ENCODE results near the gene FGF23.

The FGF23 gene

DNA sequence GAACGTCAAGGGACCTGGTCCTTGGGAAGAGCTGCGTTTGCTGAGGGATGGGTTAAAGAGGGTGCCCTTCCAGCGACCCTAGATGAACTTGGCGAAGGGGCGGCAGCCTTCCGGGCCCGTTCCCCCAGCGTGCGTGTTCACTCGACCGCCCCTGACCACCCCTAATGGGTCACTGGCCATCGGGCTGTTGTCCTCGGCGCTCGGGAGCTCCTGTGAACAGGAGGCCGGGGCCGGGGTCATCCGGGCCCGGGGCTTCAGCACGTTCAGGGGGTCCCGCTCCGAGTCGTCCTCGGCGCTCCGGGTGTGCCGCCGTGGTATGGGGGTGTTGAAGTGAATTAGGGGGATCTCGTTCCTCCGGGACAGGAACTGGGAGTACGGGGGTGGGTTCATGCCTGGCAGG lies 9.2 kb downstream of the FGF23 start:
- H4K8ac ChIP-seq (ENCODE audit: low read length): no peak overlapping the region
- 94% methylated on average over 28 of the region's 31 CpGs for WGBS
- no peak overlapping the region for H2AK5ac ChIP-seq (ENCODE audit: low read length, severe bottlenecking)
- H3K23ac ChIP-seq (ENCODE audit: low read length in 2 of 2): no peak overlapping the region
- H2BK5ac ChIP-seq (ENCODE audit: low read depth, low read length, poor library complexity, severe bottlenecking): no peak overlapping the region
- H2BK15ac ChIP-seq (ENCODE audit: low read depth, poor library complexity, severe bottlenecking): no peak overlapping the region
- H3K4ac ChIP-seq (ENCODE audit: low read depth in 1 of 2, low read length in 2 of 2): no peak overlapping the region
- no peaks in the 10 kb centered on the region for H3K36me3 ChIP-seq (ENCODE audit: control insufficient read depth in 1 of 2, insufficient read depth in 2 of 2, low read depth in 1 of 2, low read length in 2 of 2)
- no peak for DNase-seq
- no peak overlapping the region for H3K14ac ChIP-seq (ENCODE audit: low read length in 2 of 2)
- H4K91ac ChIP-seq (ENCODE audit: low read length): no peak overlapping the region
- H3K79me1 ChIP-seq (replicated peaks; ENCODE audit: low read length, poor library complexity, severe bottlenecking): no peaks in the 10 kb centered on the region
- peaks cover 3 to 4% of the 10 kb centered on the region in 2 experiments for H3K27me3 ChIP-seq (ENCODE audit: control insufficient read depth in 1 of 2, insufficient read depth in 1 of 2, low read length in 2 of 2)
- no peak overlapping the region for H3K4me3 ChIP-seq (ENCODE audit: insufficient read depth in 1 of 2, low read depth in 1 of 2, low read length in 2 of 2)
- no peak overlapping the region for H3K4me2 ChIP-seq (ENCODE audit: low read length, poor library complexity, severe bottlenecking)
- H2AFZ ChIP-seq (ENCODE audit: low read depth, low read length): no peak overlapping the region
- no peak overlapping the region for H2BK120ac ChIP-seq (ENCODE audit: low read depth, low read length)
- H3K4me1 ChIP-seq (ENCODE audit: control insufficient read depth, insufficient read depth, low read depth, low read length): no peaks in the 10 kb centered on the region
- no peak overlapping the region for H3K27ac ChIP-seq (ENCODE audit: low read length, poor library complexity, severe bottlenecking)
- no peaks in the 10 kb centered on the region for H3K9me3 ChIP-seq (ENCODE audit: control insufficient read depth, low read length)
- H3K9ac ChIP-seq (ENCODE audit: low read length): no peak overlapping the region
- no peak overlapping the region for H3K18ac ChIP-seq (ENCODE audit: low read depth in 1 of 2, low read length in 2 of 2)
- no peak overlapping the region for H2BK12ac ChIP-seq (ENCODE audit: low read length in 2 of 2)

DNA sequence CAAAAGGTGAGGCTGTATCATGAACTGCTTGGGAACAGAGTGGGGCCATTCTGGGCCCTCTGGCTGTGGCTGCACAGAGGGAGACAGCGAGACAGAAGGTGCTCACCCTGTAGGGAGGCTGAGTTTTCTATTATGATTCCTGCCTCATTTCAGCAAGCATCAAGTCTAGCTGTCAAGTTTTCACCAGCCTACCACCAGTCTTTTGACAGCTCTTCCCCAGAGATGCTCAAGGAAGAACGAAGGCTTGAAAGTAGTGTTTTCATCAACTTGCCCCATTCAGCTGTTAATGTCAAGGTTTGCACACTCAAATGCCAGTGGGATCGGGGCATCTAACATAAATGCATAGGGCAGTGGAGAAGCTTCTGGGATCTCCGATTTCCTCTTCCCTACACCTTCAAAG lies 10.0 kb downstream of the FGF23 start:
- no peak overlapping the region for H3K4me3 ChIP-seq (ENCODE audit: insufficient read depth in 1 of 2, low read depth in 1 of 2, low read length in 2 of 2)
- peaks cover 3 to 4% of the 10 kb centered on the region in 2 experiments for H3K27me3 ChIP-seq (ENCODE audit: control insufficient read depth in 1 of 2, insufficient read depth in 1 of 2, low read length in 2 of 2)
- no peak overlapping the region for H4K91ac ChIP-seq (ENCODE audit: low read length)
- no peak overlapping the region for H3K4me2 ChIP-seq (ENCODE audit: low read length, poor library complexity, severe bottlenecking)
- no peak overlapping the region for H2AFZ ChIP-seq (ENCODE audit: low read depth, low read length)
- H3K23ac ChIP-seq (ENCODE audit: low read length in 2 of 2): no peak overlapping the region
- no peak overlapping the region for H3K18ac ChIP-seq (ENCODE audit: low read depth in 1 of 2, low read length in 2 of 2)
- H2BK5ac ChIP-seq (ENCODE audit: low read depth, low read length, poor library complexity, severe bottlenecking): no peak overlapping the region
- WGBS: 83% methylated on average over 4 of the region's 4 CpGs
- H3K4me1 ChIP-seq (ENCODE audit: control insufficient read depth, insufficient read depth, low read depth, low read length): no peaks in the 10 kb centered on the region
- no peak overlapping the region for H3K14ac ChIP-seq (ENCODE audit: low read length in 2 of 2)
- no peak overlapping the region for H2BK12ac ChIP-seq (ENCODE audit: low read length in 2 of 2)
- H2BK15ac ChIP-seq (ENCODE audit: low read depth, poor library complexity, severe bottlenecking): no peak overlapping the region
- H2AK5ac ChIP-seq (ENCODE audit: low read length, severe bottlenecking): no peak overlapping the region
- no peak overlapping the region for H4K8ac ChIP-seq (ENCODE audit: low read length)
- no peak overlapping the region for H3K9ac ChIP-seq (ENCODE audit: low read length)
- DNase-seq: no peak
- no peak overlapping the region for H2BK120ac ChIP-seq (ENCODE audit: low read depth, low read length)
- H3K36me3 ChIP-seq (ENCODE audit: control insufficient read depth in 1 of 2, insufficient read depth in 2 of 2, low read depth in 1 of 2, low read length in 2 of 2): no peaks in the 10 kb centered on the region
- no peak overlapping the region for H3K27ac ChIP-seq (ENCODE audit: low read length, poor library complexity, severe bottlenecking)
- H3K79me1 ChIP-seq (replicated peaks; ENCODE audit: low read length, poor library complexity, severe bottlenecking): no peaks in the 10 kb centered on the region
- H3K4ac ChIP-seq (ENCODE audit: low read depth in 1 of 2, low read length in 2 of 2): no peak overlapping the region
- no peaks in the 10 kb centered on the region for H3K9me3 ChIP-seq (ENCODE audit: control insufficient read depth, low read length)

DNA sequence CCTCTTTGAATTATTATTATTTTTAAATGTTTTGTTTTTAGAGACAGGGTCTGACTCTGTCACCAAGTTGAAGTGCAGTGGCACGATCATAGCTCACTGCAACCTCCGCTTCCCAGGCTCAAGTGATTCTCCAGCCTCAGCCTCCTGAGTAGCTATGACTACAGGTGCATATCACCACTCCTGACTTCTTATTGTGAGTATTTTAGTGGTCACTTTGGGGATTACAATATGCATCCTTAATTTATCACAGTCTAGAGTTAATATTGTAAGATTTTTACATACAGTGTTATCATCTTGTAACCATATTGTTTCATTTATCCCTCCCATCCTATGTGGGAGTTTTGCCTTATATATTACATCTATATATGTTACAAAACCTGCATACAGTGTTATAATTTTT lies 13.4 kb downstream of the FGF23 start:
- Histone ChIP-seq H3K9me3 (ENCODE audit: control insufficient read depth, low read length) (no peaks in the 10 kb centered on the region), H3K27me3 (ENCODE audit: control insufficient read depth in 1 of 2, insufficient read depth in 1 of 2, low read length in 2 of 2) (peaks cover 0 to 3% of the 10 kb centered on the region in 2 experiments), H3K14ac (ENCODE audit: low read length in 2 of 2) (no peak overlapping the region), H2BK5ac (ENCODE audit: low read depth, low read length, poor library complexity, severe bottlenecking) (no peak overlapping the region), H2AFZ (ENCODE audit: low read depth, low read length) (no peak overlapping the region), H3K4me1 (ENCODE audit: control insufficient read depth, insufficient read depth, low read depth, low read length) (no peaks in the 10 kb centered on the region), H3K27ac (ENCODE audit: low read length, poor library complexity, severe bottlenecking) (no peak overlapping the region), H3K23ac (ENCODE audit: low read length in 2 of 2) (no peak overlapping the region), H2BK12ac (ENCODE audit: low read length in 2 of 2) (no peak overlapping the region), H3K9ac (ENCODE audit: low read length) (no peak overlapping the region), H3K18ac (ENCODE audit: low read depth in 1 of 2, low read length in 2 of 2) (no peak overlapping the region), H2AK5ac (ENCODE audit: low read length, severe bottlenecking) (no peak overlapping the region), H4K8ac (ENCODE audit: low read length) (no peak overlapping the region), H3K4me2 (ENCODE audit: low read length, poor library complexity, severe bottlenecking) (no peak overlapping the region), H3K4me3 (ENCODE audit: insufficient read depth in 1 of 2, low read depth in 1 of 2, low read length in 2 of 2) (no peak overlapping the region), H3K36me3 (ENCODE audit: control insufficient read depth in 1 of 2, insufficient read depth in 2 of 2, low read depth in 1 of 2, low read length in 2 of 2) (no peaks in the 10 kb centered on the region), H3K79me1 (replicated peaks; ENCODE audit: low read length, poor library complexity, severe bottlenecking) (no peaks in the 10 kb centered on the region), H2BK15ac (ENCODE audit: low read depth, poor library complexity, severe bottlenecking) (no peak overlapping the region), H4K91ac (ENCODE audit: low read length) (no peak overlapping the region), H3K4ac (ENCODE audit: low read depth in 1 of 2, low read length in 2 of 2) (no peak overlapping the region), H2BK120ac (ENCODE audit: low read depth, low read length) (no peak overlapping the region)
- DNase-seq: no peak
- 65% methylated on average over 2 of the region's 2 CpGs for WGBS

DNA sequence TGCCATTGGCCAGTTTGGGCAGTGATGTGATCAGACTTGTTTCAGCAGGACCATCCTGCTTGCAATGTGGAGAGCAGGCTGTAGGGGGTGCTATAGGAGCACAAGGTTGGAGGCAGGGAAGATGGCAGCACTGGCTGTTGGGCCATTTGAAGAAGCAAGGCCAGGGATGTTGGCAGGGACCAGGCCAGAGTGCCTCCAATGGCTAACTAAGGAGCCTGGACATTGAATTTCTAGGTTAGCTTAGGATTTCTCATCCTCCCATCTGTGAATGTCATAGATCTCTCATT lies 23.5 kb downstream of the FGF23 start:
- H2BK15ac ChIP-seq (ENCODE audit: low read depth, poor library complexity, severe bottlenecking): no peak overlapping the region
- H2AK5ac ChIP-seq (ENCODE audit: low read length, severe bottlenecking): no peak overlapping the region
- no peak overlapping the region for H4K8ac ChIP-seq (ENCODE audit: low read length)
- no peaks in the 10 kb centered on the region for H3K4me1 ChIP-seq (ENCODE audit: control insufficient read depth, insufficient read depth, low read depth, low read length)
- no peak overlapping the region for H3K18ac ChIP-seq (ENCODE audit: low read depth in 1 of 2, low read length in 2 of 2)
- H3K27me3 ChIP-seq (ENCODE audit: control insufficient read depth in 1 of 2, insufficient read depth in 1 of 2, low read length in 2 of 2): no peaks in the 10 kb centered on the region
- no peak overlapping the region for H3K27ac ChIP-seq (ENCODE audit: low read length, poor library complexity, severe bottlenecking)
- no peak overlapping the region for H3K9ac ChIP-seq (ENCODE audit: low read length)
- peaks cover 12 to 35% of the 10 kb centered on the region in 2 experiments for H3K36me3 ChIP-seq (ENCODE audit: control insufficient read depth in 1 of 2, insufficient read depth in 2 of 2, low read depth in 1 of 2, low read length in 2 of 2)
- no peak overlapping the region for H3K14ac ChIP-seq (ENCODE audit: low read length in 2 of 2)
- H4K91ac ChIP-seq (ENCODE audit: low read length): no peak overlapping the region
- no peak overlapping the region for H2BK5ac ChIP-seq (ENCODE audit: low read depth, low read length, poor library complexity, severe bottlenecking)
- no peak overlapping the region for H3K23ac ChIP-seq (ENCODE audit: low read length in 2 of 2)
- no peak overlapping the region for H3K4me3 ChIP-seq (ENCODE audit: insufficient read depth in 1 of 2, low read depth in 1 of 2, low read length in 2 of 2)
- H3K4ac ChIP-seq (ENCODE audit: low read depth in 1 of 2, low read length in 2 of 2): no peak overlapping the region
- H2AFZ ChIP-seq (ENCODE audit: low read depth, low read length): no peak overlapping the region
- no peaks in the 10 kb centered on the region for H3K79me1 ChIP-seq (replicated peaks; ENCODE audit: low read length, poor library complexity, severe bottlenecking)
- no peak overlapping the region for H2BK120ac ChIP-seq (ENCODE audit: low read depth, low read length)
- H3K9me3 ChIP-seq (ENCODE audit: control insufficient read depth, low read length): peaks cover 3% of the 10 kb centered on the region
- no peak overlapping the region for H2BK12ac ChIP-seq (ENCODE audit: low read length in 2 of 2)
- H3K4me2 ChIP-seq (ENCODE audit: low read length, poor library complexity, severe bottlenecking): no peak overlapping the region
- DNase-seq: peak; percentile 9
